Spleen (tissue), 11 donors: ENCODE data around the gene GXYLT2. TPM values are rescaled to one million over a fixed set of nuclear protein-coding genes. Genes with fewer than 3 reads are reported as not detected.

Experiments used
- DNase-seq: peaks from one replicate; pipeline ENCODE4 v3.0.0-alpha.2; 2020
- H3K27ac ChIP-seq, 8 donors: fragments of 200-600 bp; sonication (generic) in 7 of 8; 1 replicate in 4 of 8; 2 replicates in 4 of 8; pipeline versions ENCODE4 v1.5.0 to v1.8.0; 2016 to 2021; ENCODE audit warnings: inconsistent platforms in 4 of 8, mild to moderate bottlenecking in 4 of 8, moderate library complexity in 1 of 8
- H3K27me3 ChIP-seq, 7 donors: fragments of 200-600 bp; sonication (generic) in 6 of 7; replicated peaks in 1 of 7; 1 replicate in 4 of 7; 2 replicates in 3 of 7; pipeline versions ENCODE4 v1.5.0 to v1.8.0; 2016 to 2021; ENCODE audit warnings: inconsistent platforms in 3 of 7, mild to moderate bottlenecking in 1 of 7
- H3K36me3 ChIP-seq, 6 donors: fragments of 200-600 bp; sonication (generic) in 5 of 6; 1 replicate in 4 of 6; 2 replicates in 2 of 6; pipeline versions ENCODE4 v1.5.0 to v1.8.0; 2016 to 2021; ENCODE audit warnings: inconsistent platforms in 2 of 6
- H3K4me1 ChIP-seq, 6 donors: fragments of 200-600 bp; sonication (generic) in 5 of 6; 1 replicate in 3 of 6; 2 replicates in 3 of 6; pipeline versions ENCODE4 v1.5.0 to v1.8.0; 2016 to 2021; ENCODE audit warnings: inconsistent platforms in 3 of 6
- H3K4me3 ChIP-seq, 8 donors: fragments of 200-600 bp; sonication (generic) in 7 of 8; 1 replicate in 4 of 8; 2 replicates in 4 of 8; pipeline versions ENCODE4 v1.5.0 to v1.8.0; 2016 to 2021; ENCODE audit warnings: inconsistent platforms in 4 of 8, mild to moderate bottlenecking in 4 of 8, moderate library complexity in 2 of 8
- H3K9me3 ChIP-seq, 8 donors: fragments of 200-600 bp; sonication (generic) in 7 of 8; 1 replicate in 4 of 8; 2 replicates in 4 of 8; pipeline versions ENCODE4 v1.5.0 to v1.8.0; 2016 to 2021; ENCODE audit warnings: inconsistent platforms in 4 of 8
- POLR2A ChIP-seq, 3 donors: fragments of 450-650 bp; IDR thresholded peaks; one replicate each; pipeline ENCODE4 v1.5.1; 2017; ENCODE audit warnings: antibody characterized with exemption in 3 of 3, mild to moderate bottlenecking in 1 of 3
- POLR2AphosphoS5 ChIP-seq, 3 donors: sonication (generic); formaldehyde crosslinking; IDR thresholded peaks; one replicate each; pipeline ENCODE4 v1.5.1; 2017; ENCODE audit warnings: antibody characterized with exemption in 3 of 3
- WGBS, 5 donors: extraction: QIAGEN DNeasy Blood & Tissue Kit in 3 of 5; methylation state at CpG; one replicate each; pipeline versions ENCODE4 v1.1.5 to v1.1.7; 2013 to 2018; 5-methylcytosine and 5-hydroxymethylcytosine counted together
- intact Hi-C: fragments of 100-400 bp; cut with DNase I; formaldehyde crosslinking; loops from one replicate; pipeline ENCODE4 v1.15.0; 2023; ENCODE audit warnings: low total_unique reads
- polyA plus RNA-seq, 3 donors: library from polyadenylated mRNA; stranded (reverse); fragments of 200-250 nt; gene quantifications; one replicate each; pipeline ENCODE4 v1.2.1, GENCODE V29; 2013
- total RNA-seq, 7 donors: library from RNA; depleted of rRNA in 3 of 7; stranded (reverse); fragments of >200 nt in 3 of 7; fragmentation: NEBNext Ultra II Directional in 4 of 7; extraction: Animal tissue kit (Norgen Biotek cat#: 25700) in 4 of 7; gene quantifications; one replicate each; pipeline versions ENCODE4 v1.1.0 to v1.2.1, GENCODE V29; 2016 to 2021
- TF ChIP-seq, protein P1 (sequence below), 11 experiments: fragments of 200-600 bp in 7 of 11; fragments of 450-650 bp in 4 of 11; sonication (generic) in 4 of 11; IDR thresholded peaks in 8 of 11; conservative IDR thresholded peaks in 3 of 11; 1 replicate in 7 of 11; 2 replicates in 4 of 11; pipeline versions ENCODE4 v1.4.0 to v1.8.0; 2016 to 2021; ENCODE audit warnings: antibody characterized with exemption in 11 of 11, inconsistent platforms in 4 of 11, mild to moderate bottlenecking in 1 of 11
- donor health status: healthy with polysubstance abuse.
- donor health status: DM: no; HTN: no; CAD: no; lungs with moderate emphysema.
- donor health status: DM: no; HTN: no; CAD: no.
- donor health status: Bipolar disorder and iron deficiency.
- donor health status: healthy.
- donor health status: DM: no; HTN: no; CAD: no.
- donor health status: DM: yes; HTN: yes; CAD: no.

Gene GXYLT2
- total and polyA plus RNA-seq, 10 donors = 0.26 to 4.6 (median 1.1) TPM

DNA sequence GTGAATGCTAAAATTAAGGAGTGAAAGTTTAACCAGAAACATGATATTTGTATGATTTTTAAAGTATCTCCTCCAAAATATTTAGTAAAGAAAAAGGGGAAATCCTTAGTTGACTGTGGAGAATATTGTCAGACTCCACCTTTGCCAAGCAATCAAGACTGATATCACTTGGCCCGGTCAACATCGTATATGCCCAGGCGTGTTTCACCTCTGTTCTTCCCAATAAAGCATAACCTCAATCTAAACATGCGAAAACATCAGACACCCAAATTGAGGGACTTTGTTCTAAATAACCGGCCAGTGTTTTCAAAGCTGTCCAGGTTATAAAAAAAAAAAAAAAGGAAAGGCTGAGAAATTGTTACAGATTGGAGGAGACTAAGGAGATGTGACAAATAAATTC, 54.6 kb downstream of the GXYLT2 start:
- peaks cover 0 to 15% (median 3%) of the 10 kb centered on the region in 6 donors for H3K4me1 ChIP-seq
- WGBS, 5 donors = 93 to 95% (median 94%) methylated on average over 5 of the region's 5 CpGs
- TF ChIP-seq POLR2AphosphoS5 (IDR thresholded peaks at IDR 0.05) = no peak
- TF ChIP-seq, protein P1, sequence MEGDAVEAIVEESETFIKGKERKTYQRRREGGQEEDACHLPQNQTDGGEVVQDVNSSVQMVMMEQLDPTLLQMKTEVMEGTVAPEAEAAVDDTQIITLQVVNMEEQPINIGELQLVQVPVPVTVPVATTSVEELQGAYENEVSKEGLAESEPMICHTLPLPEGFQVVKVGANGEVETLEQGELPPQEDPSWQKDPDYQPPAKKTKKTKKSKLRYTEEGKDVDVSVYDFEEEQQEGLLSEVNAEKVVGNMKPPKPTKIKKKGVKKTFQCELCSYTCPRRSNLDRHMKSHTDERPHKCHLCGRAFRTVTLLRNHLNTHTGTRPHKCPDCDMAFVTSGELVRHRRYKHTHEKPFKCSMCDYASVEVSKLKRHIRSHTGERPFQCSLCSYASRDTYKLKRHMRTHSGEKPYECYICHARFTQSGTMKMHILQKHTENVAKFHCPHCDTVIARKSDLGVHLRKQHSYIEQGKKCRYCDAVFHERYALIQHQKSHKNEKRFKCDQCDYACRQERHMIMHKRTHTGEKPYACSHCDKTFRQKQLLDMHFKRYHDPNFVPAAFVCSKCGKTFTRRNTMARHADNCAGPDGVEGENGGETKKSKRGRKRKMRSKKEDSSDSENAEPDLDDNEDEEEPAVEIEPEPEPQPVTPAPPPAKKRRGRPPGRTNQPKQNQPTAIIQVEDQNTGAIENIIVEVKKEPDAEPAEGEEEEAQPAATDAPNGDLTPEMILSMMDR (IDR thresholded peaks at IDR 0.05 in 8 of 11, conservative IDR thresholded peaks at IDR 0.05 in 3 of 11) = no peak
- no peak for TF ChIP-seq POLR2A (IDR thresholded peaks at IDR 0.05)
- H3K36me3 ChIP-seq = no peaks in the 10 kb centered on the region
- no peak overlapping the region for H3K4me3 ChIP-seq
- intact Hi-C loops = loop anchor here (5.0 kb wide), 1 partner anchor 115 kb away; no protein-coding TSS in a partner anchor
- DNase-seq = no peak
- H3K9me3 ChIP-seq = no peaks in the 10 kb centered on the region
- H3K27ac ChIP-seq = no peak overlapping the region
- no peaks in the 10 kb centered on the region for H3K27me3 ChIP-seq

DNA sequence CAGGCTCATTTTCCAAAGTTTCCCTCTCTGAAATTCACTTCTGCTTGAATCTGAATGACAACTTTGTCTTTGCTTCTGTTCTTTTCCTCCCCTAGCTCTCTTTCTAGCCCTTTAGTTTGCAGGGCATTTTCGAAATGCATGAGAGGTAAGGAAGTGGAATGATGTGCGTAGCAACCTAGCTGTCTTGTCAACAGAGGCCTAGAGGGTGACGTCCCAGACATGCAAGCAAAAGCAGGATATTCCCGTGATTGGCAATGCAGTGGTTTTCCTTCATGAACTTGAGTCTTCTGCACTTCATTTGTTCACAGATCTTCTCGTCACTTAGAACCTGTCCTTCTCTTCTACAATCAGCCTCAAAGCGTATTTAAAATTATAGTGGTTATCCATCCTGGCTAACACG, 56.9 kb downstream of the GXYLT2 start:
- H3K9me3 ChIP-seq = no peaks in the 10 kb centered on the region
- H3K36me3 ChIP-seq = no peaks in the 10 kb centered on the region
- intact Hi-C loops = loop anchor here (5.0 kb wide), 1 partner anchor 113 kb away; no protein-coding TSS in a partner anchor
- H3K27me3 ChIP-seq = no peaks in the 10 kb centered on the region
- 78 to 93% (median 80%) methylated on average over 7 of the region's 7 CpGs for WGBS, 5 donors
- no peak for DNase-seq
- H3K4me3 ChIP-seq = no peak overlapping the region
- peaks cover 0 to 3% (median 0%) of the 10 kb centered on the region in 6 donors for H3K4me1 ChIP-seq
- no peak overlapping the region for H3K27ac ChIP-seq
- no peak for TF ChIP-seq POLR2AphosphoS5 (IDR thresholded peaks at IDR 0.05)
- TF ChIP-seq, protein P1 (IDR thresholded peaks at IDR 0.05 in 8 of 11, conservative IDR thresholded peaks at IDR 0.05 in 3 of 11) = no peak
- no peak for TF ChIP-seq POLR2A (IDR thresholded peaks at IDR 0.05)

DNA sequence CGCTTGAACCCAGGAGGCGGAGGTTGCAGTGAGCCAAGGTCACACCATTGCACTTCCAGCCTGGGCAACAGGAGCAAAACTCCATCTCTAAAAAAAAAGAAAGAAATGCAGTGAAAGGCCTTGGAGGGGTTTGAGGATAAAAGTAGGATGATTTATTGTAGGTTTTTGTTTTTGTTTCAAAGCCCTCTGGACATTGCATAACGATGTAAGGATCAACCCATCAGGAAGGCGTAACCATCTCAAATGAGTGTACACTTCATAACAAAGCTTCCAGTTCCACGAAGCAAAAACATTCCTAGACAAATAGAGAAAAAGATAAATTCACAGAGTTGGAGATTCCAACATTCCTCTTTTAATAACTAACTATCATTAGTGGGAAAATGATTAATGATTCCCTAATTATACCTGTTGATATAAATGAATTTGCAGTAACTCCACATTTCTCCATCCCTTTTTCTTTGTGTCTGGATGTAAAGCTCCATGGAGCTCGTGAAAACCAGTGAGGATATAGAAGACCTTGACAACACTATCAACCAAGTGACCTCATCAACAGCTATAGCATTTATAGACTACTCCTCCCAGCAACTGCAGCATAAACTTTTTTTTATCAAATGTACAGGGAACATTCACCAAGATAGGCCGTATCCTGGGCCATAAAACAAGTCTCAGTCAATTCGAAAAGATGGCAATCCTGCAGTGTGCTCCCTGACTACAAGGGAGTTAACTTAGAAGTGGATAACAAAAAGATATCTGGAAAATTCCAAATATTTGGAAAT, 60.1 kb downstream of the GXYLT2 start:
- 85 to 91% (median 89%) methylated on average over 8 of the region's 8 CpGs for WGBS, 5 donors
- intact Hi-C loops = no loop called here
- H3K4me3 ChIP-seq = no peak overlapping the region

DNA sequence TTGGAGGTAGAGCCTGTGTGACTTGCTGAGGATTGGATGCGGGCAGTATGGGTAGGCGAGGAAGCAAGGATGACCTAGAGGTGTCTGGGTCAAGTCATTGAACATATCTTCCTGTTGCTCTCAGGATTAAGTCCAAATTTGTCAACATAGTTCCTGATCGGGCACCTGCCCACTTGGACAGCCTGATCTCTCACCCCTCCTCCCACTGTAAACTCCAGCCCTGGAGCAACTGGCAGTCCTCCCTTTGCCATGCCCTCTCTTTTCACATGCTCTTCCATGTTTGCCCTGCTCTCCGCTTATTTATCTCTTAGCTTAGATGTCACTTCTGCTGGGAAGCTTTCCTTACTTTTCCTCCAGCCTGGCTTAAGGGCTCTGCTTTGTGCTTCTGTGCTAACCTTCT, 61.2 kb downstream of the GXYLT2 start:
- Histone ChIP-seq H3K27me3 (no peaks in the 10 kb centered on the region), H3K36me3 (no peaks in the 10 kb centered on the region), H3K27ac (no peak overlapping the region), H3K4me3 (no peak overlapping the region), H3K4me1 (peaks cover 0 to 3% (median 0%) of the 10 kb centered on the region in 6 donors), H3K9me3 (no peaks in the 10 kb centered on the region)
- TF ChIP-seq POLR2AphosphoS5 (IDR thresholded peaks at IDR 0.05) = no peak
- WGBS, 5 donors = 91 to 93% (median 92%) methylated on average over 4 of the region's 4 CpGs
- DNase-seq = no peak
- intact Hi-C loops = no loop called here

More for the DNA sequence above, 60.1 kb downstream of the GXYLT2 start:
- no peaks in the 10 kb centered on the region for H3K9me3 ChIP-seq
- H3K27ac ChIP-seq = no peak overlapping the region
- no peaks in the 10 kb centered on the region for H3K27me3 ChIP-seq
- H3K36me3 ChIP-seq = no peaks in the 10 kb centered on the region
- no peak for TF ChIP-seq POLR2AphosphoS5 (IDR thresholded peaks at IDR 0.05)
- TF ChIP-seq, protein P1 (IDR thresholded peaks at IDR 0.05 in 8 of 11, conservative IDR thresholded peaks at IDR 0.05 in 3 of 11) = no peak
- no peak for TF ChIP-seq POLR2A (IDR thresholded peaks at IDR 0.05)
- peaks cover 0 to 3% (median 0%) of the 10 kb centered on the region in 6 donors for H3K4me1 ChIP-seq
- no peak for DNase-seq
